ENCODE data around the gene SLC34A1.
"Not testable (repeated sequence)": the region's sequence is repeated elsewhere in the genome, so short reads cannot be mapped to it uniquely, and the experiment has no call there.

Gene SLC34A1

DNA sequence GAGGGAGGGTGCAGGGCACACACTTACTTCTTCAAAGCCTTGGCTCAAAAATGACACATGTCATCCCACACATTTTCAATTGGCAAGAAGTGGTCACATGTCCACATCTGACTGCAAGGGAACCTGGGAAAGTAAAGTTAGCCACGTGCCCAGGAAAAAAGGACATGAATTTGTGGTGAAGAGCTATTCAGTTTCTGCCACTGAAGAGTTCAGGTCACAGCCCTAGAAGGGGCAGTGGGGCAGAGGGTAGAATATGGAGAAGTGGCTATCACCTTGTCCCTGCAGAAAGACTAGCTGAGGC lies 28.4 kb upstream of the SLC34A1 start:
- DNase-seq = no peak

- DNase-seq = no peak
Measured at GRCh38 chr5:177356746-177357145, 27.5 kb upstream of the SLC34A1 start.

- no peak for DNase-seq
Measured at GRCh38 chr5:177357146-177357458, 27.1 kb upstream of the SLC34A1 start.

DNA sequence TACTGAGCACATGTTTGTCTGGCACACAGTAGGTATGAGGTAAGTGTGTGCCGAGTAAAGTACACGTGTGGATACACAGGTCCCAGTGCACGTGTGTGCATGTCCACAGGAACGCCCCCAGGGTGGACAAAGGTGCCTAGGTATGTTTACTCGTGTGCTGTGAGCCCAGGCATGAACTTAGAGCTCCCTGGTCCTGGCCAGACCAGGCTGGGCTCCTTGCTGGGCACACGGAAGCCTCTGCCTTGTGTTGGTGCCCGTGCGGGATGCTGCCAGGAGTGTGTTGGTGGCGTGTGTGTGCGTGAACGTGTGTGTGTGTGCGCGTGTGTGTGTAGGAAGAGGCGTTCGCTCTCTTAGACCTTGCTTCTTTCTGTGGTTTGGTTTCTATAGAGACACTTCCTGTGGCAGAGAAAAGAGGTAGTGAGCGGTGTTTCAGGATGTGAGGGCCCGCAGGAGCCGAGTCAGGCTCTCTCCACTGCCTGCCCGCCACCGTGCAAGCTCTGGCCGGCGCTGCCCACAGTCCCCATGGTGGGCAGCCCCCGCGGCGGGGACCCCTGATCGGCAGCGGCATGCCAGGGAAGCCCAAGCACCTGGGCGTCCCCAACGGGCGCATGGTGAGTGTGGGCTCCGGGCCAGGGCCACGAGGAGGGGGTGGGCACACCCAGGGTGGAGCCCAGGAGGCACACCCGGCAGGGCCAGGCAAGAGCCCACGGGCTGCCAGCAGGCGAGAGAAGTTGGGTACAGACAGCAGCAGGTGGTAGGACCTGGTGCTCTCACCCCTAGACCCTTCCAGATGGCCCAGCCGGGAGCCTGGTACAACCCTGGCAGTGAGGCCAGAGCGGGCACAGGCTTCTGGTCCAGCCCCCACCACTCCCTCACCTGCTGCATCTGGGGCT lies 26.5 kb upstream of the SLC34A1 start, which contains the start of gene RGS14:
RGS14 (plus strand) TSS at position 466 of the 893 bp plus-strand sequence; CDS start at position 567, 101 bp downstream.
- peak; percentile 59 to 72 for DNase-seq

DNA sequence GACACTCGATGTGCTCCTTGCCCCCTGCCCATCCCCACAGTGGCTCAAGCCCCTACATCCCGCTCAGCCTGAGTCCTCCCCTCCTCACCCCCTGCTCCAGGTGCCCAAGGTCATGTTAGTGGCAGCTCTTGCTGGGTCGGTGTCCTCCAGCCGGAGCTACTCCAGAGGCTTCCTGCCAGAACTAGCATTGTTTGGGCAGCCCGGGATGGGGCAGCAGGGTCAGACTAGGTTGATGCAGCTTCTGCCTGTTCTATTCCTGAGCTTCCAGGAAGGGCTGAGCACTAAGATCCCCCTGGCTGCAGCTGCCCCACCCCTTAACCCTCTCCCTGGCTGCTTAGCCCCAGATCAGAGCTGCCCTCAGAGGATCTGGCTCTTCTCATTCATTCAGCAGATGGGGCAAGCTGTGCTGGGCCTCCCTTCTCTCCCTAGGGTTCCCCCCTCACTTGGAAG lies 25.8 kb upstream of the SLC34A1 start:
- DNase-seq = no peak

DNA sequence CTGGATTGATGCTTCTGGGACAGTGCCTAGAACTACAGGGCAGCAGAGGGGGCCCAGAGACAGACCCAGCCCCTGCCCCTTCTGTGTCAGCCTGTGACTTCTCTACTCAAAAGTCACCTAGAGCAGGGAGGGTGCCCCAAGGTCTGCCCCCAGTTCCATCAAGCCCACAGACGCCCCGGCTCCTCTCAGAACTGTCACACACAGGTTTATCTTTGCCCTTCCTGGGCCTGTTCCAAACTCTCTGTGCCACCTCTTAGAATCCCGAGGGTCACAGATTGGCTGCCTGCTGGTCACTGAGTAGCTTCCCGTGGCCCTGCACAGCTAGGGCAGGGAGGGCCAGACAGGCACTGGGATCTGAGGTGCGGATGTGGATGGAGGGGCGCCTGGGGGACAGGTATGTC lies 24.8 kb upstream of the SLC34A1 start:
- no peak for DNase-seq

- no peak for DNase-seq
Measured at GRCh38 chr5:177359860-177360259, 24.4 kb upstream of the SLC34A1 start.

- not testable (repeated sequence) for DNase-seq
Measured at GRCh38 chr5:177360740-177361139, 23.5 kb upstream of the SLC34A1 start.

DNA sequence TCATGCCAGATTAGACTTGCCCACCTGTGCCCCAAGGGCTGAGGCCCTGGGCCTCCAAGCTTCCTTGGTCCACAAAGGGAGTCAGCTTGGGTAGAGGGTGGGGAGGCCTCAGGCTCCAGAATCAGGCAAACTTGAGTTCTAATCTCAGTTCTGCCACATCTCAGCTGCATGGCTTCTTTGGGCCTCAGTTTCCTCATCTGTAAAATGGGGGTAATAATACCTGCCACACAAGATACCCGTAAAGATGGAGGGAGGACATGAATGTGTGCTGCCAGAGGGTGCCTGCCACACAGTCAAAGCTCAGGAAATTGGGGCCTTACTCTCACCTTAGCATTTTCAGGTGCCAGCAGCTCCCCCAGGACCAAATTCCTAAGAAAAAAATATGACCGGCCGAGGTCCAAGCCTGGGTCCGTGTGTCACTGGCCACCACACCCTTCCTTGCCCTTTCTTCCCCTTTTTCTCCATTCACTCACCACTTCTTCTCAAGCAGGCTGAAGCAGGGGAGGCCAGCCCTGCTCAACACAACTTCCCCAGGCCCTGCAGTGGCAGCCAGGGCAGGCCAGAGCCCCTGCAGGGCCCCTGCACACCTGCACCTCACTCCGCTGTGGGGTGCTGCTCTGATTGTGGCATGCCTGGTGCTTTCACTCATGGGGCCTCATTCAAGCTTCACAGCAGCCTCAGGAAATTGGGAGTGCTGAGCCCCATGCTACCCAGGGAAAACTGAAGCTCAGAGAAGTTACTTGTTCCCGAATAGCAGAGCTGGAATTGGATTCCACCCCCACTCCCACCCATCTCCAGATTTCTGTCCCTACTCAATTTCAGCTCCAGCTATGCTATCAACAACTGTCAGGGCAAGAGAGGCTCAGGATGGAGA lies 22.6 kb upstream of the SLC34A1 start:
- peak in 1 of 2 donors; percentile 29 for DNase-seq

- no peak for DNase-seq
Measured at GRCh38 chr5:177362292-177362609, 22.0 kb upstream of the SLC34A1 start.

GRCh38 chr5:177362610-177363507 lies 21.4 kb upstream of the SLC34A1 start:
- peak; percentile 71 to 76 for DNase-seq

DNA sequence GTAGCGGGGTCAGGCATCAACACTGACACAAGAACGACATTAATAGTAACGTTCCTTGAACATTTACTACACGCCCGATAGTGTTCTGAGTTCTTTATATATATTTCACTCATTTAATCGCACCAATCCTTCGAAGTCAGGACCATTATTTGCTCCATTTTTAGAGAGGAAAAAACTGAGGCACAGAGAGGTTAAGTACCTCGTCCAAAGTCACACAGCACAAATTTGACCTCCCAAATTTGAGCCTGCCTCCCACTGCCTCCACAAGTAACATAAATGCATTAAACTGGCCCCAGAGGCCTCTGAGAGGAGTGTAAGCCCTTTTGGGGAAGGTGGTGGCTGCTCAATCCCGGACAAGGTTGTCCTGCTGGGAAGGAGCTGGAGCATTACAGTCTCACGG lies 20.7 kb upstream of the SLC34A1 start:
- no peak for DNase-seq

GRCh38 chr5:177364159-177364962 lies 19.9 kb upstream of the SLC34A1 start:
- peak in 1 of 2 donors; percentile 49 for DNase-seq

DNA sequence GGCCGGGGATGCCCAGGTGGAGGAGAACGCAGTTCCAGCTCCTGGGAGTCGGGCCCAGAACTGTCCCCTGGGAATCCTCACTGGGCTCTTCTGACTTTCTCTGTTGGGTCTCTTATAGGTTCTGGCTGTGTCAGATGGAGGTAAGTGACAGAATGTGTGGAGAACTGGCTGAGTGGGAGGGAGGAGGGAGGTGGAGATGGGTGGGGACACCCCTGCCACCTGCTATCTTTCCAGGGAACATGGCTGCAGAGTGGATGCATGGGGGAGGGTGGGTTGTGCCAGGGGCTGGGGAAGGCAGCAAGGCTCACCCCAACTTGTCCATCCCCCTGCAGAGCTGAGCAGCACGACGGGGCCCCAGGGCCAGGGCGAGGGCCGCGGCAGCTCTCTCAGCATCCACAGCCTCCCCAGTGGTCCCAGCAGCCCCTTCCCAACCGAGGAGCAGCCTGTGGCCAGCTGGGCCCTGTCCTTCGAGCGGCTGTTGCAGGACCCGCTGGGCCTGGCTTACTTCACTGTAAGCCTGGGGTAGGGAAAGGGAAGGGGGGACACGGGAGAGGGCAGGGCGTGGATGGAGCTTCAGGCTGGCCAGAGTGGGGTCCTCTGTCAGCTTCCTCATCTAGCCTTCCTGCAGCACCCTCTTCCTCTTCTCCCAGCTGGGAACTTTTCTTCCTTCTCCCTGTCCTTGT lies 18.2 kb upstream of the SLC34A1 start:
- no peak for DNase-seq

GRCh38 chr5:177366528-177367322 lies 17.5 kb upstream of the SLC34A1 start:
- no peak for DNase-seq

DNA sequence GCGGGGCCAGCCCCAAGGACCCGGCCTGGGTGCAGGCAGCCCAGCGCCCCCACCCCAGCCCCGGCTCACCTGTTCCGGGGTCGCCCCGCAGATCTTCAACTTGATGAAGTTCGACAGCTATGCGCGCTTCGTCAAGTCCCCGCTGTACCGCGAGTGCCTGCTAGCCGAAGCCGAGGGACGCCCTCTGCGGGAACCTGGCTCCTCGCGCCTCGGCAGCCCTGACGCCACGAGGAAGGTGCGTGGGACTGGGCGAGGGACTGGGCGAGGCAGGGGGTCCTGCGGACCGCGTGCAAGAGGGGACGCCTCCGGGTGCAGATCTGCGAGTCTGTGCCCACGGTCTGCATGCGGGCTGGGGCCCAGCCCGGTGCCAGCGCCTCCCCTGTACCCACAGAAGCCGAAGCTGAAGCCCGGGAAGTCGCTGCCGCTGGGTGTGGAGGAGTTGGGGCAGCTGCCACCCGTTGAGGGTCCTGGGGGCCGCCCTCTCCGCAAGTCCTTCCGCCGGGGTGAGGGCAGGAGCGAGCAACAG lies 16.8 kb upstream of the SLC34A1 start:
- no peak for DNase-seq

- DNase-seq = no peak
Measured at GRCh38 chr5:177367981-177368868, 16.0 kb upstream of the SLC34A1 start.

GRCh38 chr5:177368869-177369644 lies 15.2 kb upstream of the SLC34A1 start:
- DNase-seq = peak in 1 of 2 donors; percentile 54
